ENCODE results near the gene NPS. TPM values are rescaled to one million over a fixed set of nuclear protein-coding genes. Genes with fewer than 3 reads are reported as not detected.

The NPS gene
- total RNA-seq: not detected
- long read RNA-seq: 0 reads

GRCh38 chr10:127549009-127549408, at the start of gene NPS:
Gene NPS (plus strand): TSS chr10:127549309. CDS start chr10:127549369, 60 bp downstream.
- Histone ChIP-seq H3K4me3 (no peak within 1 kb of the TSS), H3K9me3 (no peaks in the 10 kb centered on the region), H3K4me1 (no peaks in the 10 kb centered on the region), H3K27me3 (no peaks in the 10 kb centered on the region), H3K27ac (no peak within 1 kb of the TSS), H3K36me3 (no peaks in the 10 kb centered on the region)
- WGBS (ENCODE audit: insufficient coverage, low coverage, low lambda C conversion rate, missing lambda C conversion rate): 34% methylated on average over 4 of the region's 4 CpGs
- ATAC-seq (no peak), DNase-seq (no peak)
- TF ChIP-seq POLR2A (IDR thresholded peaks at IDR 0.05) (no peak), CTCF (IDR thresholded peaks at IDR 0.05) (no peak)
- intact Hi-C loops (cut with DNase I): no loop called here

GRCh38 chr10:127500127-127500526, 49.0 kb upstream of the NPS start:
- no peaks in the 10 kb centered on the region for H3K27me3 ChIP-seq
- no peak for DNase-seq
- H3K27ac ChIP-seq: no peak overlapping the region
- H3K4me3 ChIP-seq: no peak overlapping the region
- TF ChIP-seq CTCF (IDR thresholded peaks at IDR 0.05) (no peak), POLR2A (IDR thresholded peaks at IDR 0.05) (no peak)
- intact Hi-C loops (cut with DNase I): no loop called here
- no peaks in the 10 kb centered on the region for H3K36me3 ChIP-seq
- H3K9me3 ChIP-seq: no peaks in the 10 kb centered on the region
- WGBS (ENCODE audit: insufficient coverage, low coverage, low lambda C conversion rate, missing lambda C conversion rate): 46% methylated on average over 8 of the region's 8 CpGs
- no peak for ATAC-seq
- no peaks in the 10 kb centered on the region for H3K4me1 ChIP-seq

GRCh38 chr10:127506094-127506493, 43.0 kb upstream of the NPS start:
- no peak for TF ChIP-seq POLR2A (IDR thresholded peaks at IDR 0.05)
- no peak for TF ChIP-seq CTCF (IDR thresholded peaks at IDR 0.05)
- ATAC-seq (no peak), DNase-seq (no peak)
- H3K9me3 ChIP-seq: no peaks in the 10 kb centered on the region
- no peaks in the 10 kb centered on the region for H3K36me3 ChIP-seq
- no peaks in the 10 kb centered on the region for H3K27me3 ChIP-seq
- WGBS (ENCODE audit: insufficient coverage, low coverage, low lambda C conversion rate, missing lambda C conversion rate): 33% methylated on average over 9 of the region's 9 CpGs
- H3K27ac ChIP-seq: no peak overlapping the region
- H3K4me1 ChIP-seq: no peaks in the 10 kb centered on the region
- intact Hi-C loops (cut with DNase I): no loop called here
- H3K4me3 ChIP-seq: no peak overlapping the region

- Histone ChIP-seq H3K4me3 (no peak overlapping the region), H3K4me1 (no peaks in the 10 kb centered on the region), H3K27ac (no peak overlapping the region), H3K36me3 (no peaks in the 10 kb centered on the region), H3K27me3 (no peaks in the 10 kb centered on the region), H3K9me3 (no peaks in the 10 kb centered on the region)
- intact Hi-C loops (cut with DNase I): no loop called here
- no peak for DNase-seq
- 36% methylated on average over 2 of the region's 3 CpGs for WGBS (ENCODE audit: insufficient coverage, low coverage, low lambda C conversion rate, missing lambda C conversion rate)
- TF ChIP-seq CTCF (IDR thresholded peaks at IDR 0.05) (no peak), POLR2A (IDR thresholded peaks at IDR 0.05) (no peak)
- no peak for ATAC-seq
These were observed 26.8 kb upstream of the NPS start for GRCh38 chr10:127522298-127522697.

- ATAC-seq (no peak), DNase-seq (no peak)
- TF ChIP-seq POLR2A (IDR thresholded peaks at IDR 0.05) (no peak), CTCF (IDR thresholded peaks at IDR 0.05) (no peak)
- Histone ChIP-seq H3K4me3 (no peak overlapping the region), H3K27ac (no peak overlapping the region), H3K4me1 (no peaks in the 10 kb centered on the region), H3K27me3 (no peaks in the 10 kb centered on the region), H3K36me3 (no peaks in the 10 kb centered on the region), H3K9me3 (no peaks in the 10 kb centered on the region)
- intact Hi-C loops (cut with DNase I): no loop called here
- 45% methylated on average over 6 of the region's 6 CpGs for WGBS (ENCODE audit: insufficient coverage, low coverage, low lambda C conversion rate, missing lambda C conversion rate)
These were observed 25.6 kb upstream of the NPS start for GRCh38 chr10:127523476-127523875.
